Measurements from ENCODE around the gene SAT1.
"Not testable (repeated sequence)": the region's sequence is repeated elsewhere in the genome, so short reads cannot be mapped to it uniquely, and the experiment has no call there.

SAT1 gene

GRCh38 chrX:23782863-23783588 is at the start of gene SAT1:
Gene SAT1 (plus strand): TSS chrX:23783173. CDS start chrX:23783352, 179 bp downstream.
- DNase-seq = peak; percentile 93 to 95

GRCh38 chrX:23736030-23736429 is 46.9 kb upstream of the SAT1 start:
- no peak for DNase-seq

GRCh38 chrX:23737413-23737812 is 45.6 kb upstream of the SAT1 start:
- peak; percentile 38 to 49 for DNase-seq

GRCh38 chrX:23742174-23742696 is 40.7 kb upstream of the SAT1 start:
- DNase-seq = peak in 1 of 2 donors; percentile 20

GRCh38 chrX:23742697-23743622 is 40.0 kb upstream of the SAT1 start, which contains the start of gene ACOT9:
Gene ACOT9 (minus strand): TSS chrX:23743276. CDS start chrX:23743144, 132 bp downstream.
- DNase-seq = peak; percentile 81 to 89

- not testable (repeated sequence) for DNase-seq
Measured at GRCh38 chrX:23743623-23743971, 39.4 kb upstream of the SAT1 start.

- DNase-seq = no peak
Measured at GRCh38 chrX:23745786-23746185, 37.2 kb upstream of the SAT1 start.

- DNase-seq = no peak
Measured at GRCh38 chrX:23749129-23749528, 33.8 kb upstream of the SAT1 start.

- DNase-seq = no peak
Measured at GRCh38 chrX:23749576-23749975, 33.4 kb upstream of the SAT1 start.

GRCh38 chrX:23752740-23753415 is 30.1 kb upstream of the SAT1 start:
- no peak for DNase-seq

- no peak for DNase-seq
Measured at GRCh38 chrX:23754664-23755063, 28.3 kb upstream of the SAT1 start.

- DNase-seq = peak; percentile 59 to 67
Measured at GRCh38 chrX:23756165-23756564, 26.8 kb upstream of the SAT1 start.

GRCh38 chrX:23759821-23760220 is 23.2 kb upstream of the SAT1 start:
- no peak for DNase-seq

GRCh38 chrX:23764188-23764984 is 18.6 kb upstream of the SAT1 start:
- no peak for DNase-seq

GRCh38 chrX:23765449-23765848 is 17.5 kb upstream of the SAT1 start:
- no peak for DNase-seq

- no peak for DNase-seq
Measured at GRCh38 chrX:23765868-23766267, 17.1 kb upstream of the SAT1 start.

GRCh38 chrX:23766650-23767551 is 16.1 kb upstream of the SAT1 start:
- DNase-seq = no peak

- no peak for DNase-seq
Measured at GRCh38 chrX:23770142-23770541, 12.8 kb upstream of the SAT1 start.

- not testable (repeated sequence) for DNase-seq
Measured at GRCh38 chrX:23771086-23771485, 11.9 kb upstream of the SAT1 start.

GRCh38 chrX:23773601-23774175 is 9.3 kb upstream of the SAT1 start:
- DNase-seq = peak; percentile 61 to 70

GRCh38 chrX:23776363-23776762 is 6.6 kb upstream of the SAT1 start:
- DNase-seq = no peak
